Lower leg skin (tissue), 4 donors: ENCODE results near the gene LRRFIP1. TPM values are rescaled to one million over a fixed set of nuclear protein-coding genes. Genes with fewer than 3 reads are reported as not detected.

Experiments used
- DNase-seq, 2 donors: peaks; one replicate each; pipeline ENCODE4 v3.0.0-alpha.2; 2019; ENCODE audit warnings: low spot score in 2 of 2
- H3K4me3 ChIP-seq: fragments of 200-600 bp; sonication (generic); 2 replicates; pipeline ENCODE4 v1.5.1; 2017; ENCODE audit warnings: mild to moderate bottlenecking, low read depth; ENCODE audit not compliant: poor library complexity, severe bottlenecking
- POLR2A ChIP-seq, 2 donors: fragments of 450-650 bp; IDR thresholded peaks; one replicate each; pipeline ENCODE4 v1.6.1; 2016 to 2017; ENCODE audit warnings: antibody characterized with exemption in 2 of 2, mild to moderate bottlenecking in 1 of 2, moderate library complexity in 1 of 2
- WGBS, 2 donors: methylation state at CpG; one replicate each; pipeline ENCODE4 v1.1.5; 2018; 5-methylcytosine and 5-hydroxymethylcytosine counted together
- intact Hi-C: fragments of 100-400 bp; cut with DNase I; formaldehyde crosslinking; loops from one replicate; pipeline ENCODE4 v1.15.0; 2023; ENCODE audit warnings: low total_unique reads
- total RNA-seq, 4 donors: library from RNA; depleted of rRNA; stranded (reverse); fragments of >200 nt; gene quantifications; one replicate each; pipeline ENCODE4 v1.1.0, GENCODE V29; 2016
- TF ChIP-seq, protein P1 (sequence below), 3 donors: fragments of 450-650 bp; IDR thresholded peaks; one replicate each; pipeline ENCODE4 v1.5.1; 2016; ENCODE audit warnings: antibody characterized with exemption in 3 of 3, mild to moderate bottlenecking in 3 of 3, moderate library complexity in 2 of 3

LRRFIP1 gene
- total RNA-seq, 4 donors from 2014 or later = 45.5 to 88.0 (median 67.5) TPM

- intact Hi-C loops = no loop called here
- no peak for TF ChIP-seq POLR2A (IDR thresholded peaks at IDR 0.05)
- TF ChIP-seq, protein P1, sequence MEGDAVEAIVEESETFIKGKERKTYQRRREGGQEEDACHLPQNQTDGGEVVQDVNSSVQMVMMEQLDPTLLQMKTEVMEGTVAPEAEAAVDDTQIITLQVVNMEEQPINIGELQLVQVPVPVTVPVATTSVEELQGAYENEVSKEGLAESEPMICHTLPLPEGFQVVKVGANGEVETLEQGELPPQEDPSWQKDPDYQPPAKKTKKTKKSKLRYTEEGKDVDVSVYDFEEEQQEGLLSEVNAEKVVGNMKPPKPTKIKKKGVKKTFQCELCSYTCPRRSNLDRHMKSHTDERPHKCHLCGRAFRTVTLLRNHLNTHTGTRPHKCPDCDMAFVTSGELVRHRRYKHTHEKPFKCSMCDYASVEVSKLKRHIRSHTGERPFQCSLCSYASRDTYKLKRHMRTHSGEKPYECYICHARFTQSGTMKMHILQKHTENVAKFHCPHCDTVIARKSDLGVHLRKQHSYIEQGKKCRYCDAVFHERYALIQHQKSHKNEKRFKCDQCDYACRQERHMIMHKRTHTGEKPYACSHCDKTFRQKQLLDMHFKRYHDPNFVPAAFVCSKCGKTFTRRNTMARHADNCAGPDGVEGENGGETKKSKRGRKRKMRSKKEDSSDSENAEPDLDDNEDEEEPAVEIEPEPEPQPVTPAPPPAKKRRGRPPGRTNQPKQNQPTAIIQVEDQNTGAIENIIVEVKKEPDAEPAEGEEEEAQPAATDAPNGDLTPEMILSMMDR (IDR thresholded peaks at IDR 0.05) = no peak
- 88 to 91% methylated on average over 6 of the region's 6 CpGs for WGBS, 2 donors
- H3K4me3 ChIP-seq = no peak overlapping the region
- no peak for DNase-seq
These were observed 41.1 kb downstream of the LRRFIP1 start for GRCh38 chr2:237668440-237668839.

- intact Hi-C loops = no loop called here
- no peak for TF ChIP-seq POLR2A (IDR thresholded peaks at IDR 0.05)
- TF ChIP-seq, protein P1 (IDR thresholded peaks at IDR 0.05) = no peak
- WGBS, 2 donors = 53 to 61% methylated on average over 3 of the region's 3 CpGs
- no peak overlapping the region for H3K4me3 ChIP-seq
- DNase-seq = no peak
These were observed 41.9 kb downstream of the LRRFIP1 start for GRCh38 chr2:237669283-237669627.

- peak; percentile 83 to 94 for DNase-seq
- intact Hi-C loops = no loop called here
- WGBS, 2 donors = 58 to 62% methylated on average over 21 of the region's 21 CpGs
- TF ChIP-seq, protein P1 (IDR thresholded peaks at IDR 0.05) = no peak
- H3K4me3 ChIP-seq = no peak overlapping the region
These were observed 42.4 kb downstream of the LRRFIP1 start for GRCh38 chr2:237669628-237670392.

GRCh38 chr2:237670641-237671040, 43.3 kb downstream of the LRRFIP1 start:
- TF ChIP-seq, protein P1 (IDR thresholded peaks at IDR 0.05) = no peak
- TF ChIP-seq POLR2A (IDR thresholded peaks at IDR 0.05) = no peak
- no peak overlapping the region for H3K4me3 ChIP-seq
- intact Hi-C loops = no loop called here
- WGBS, 2 donors = 61 to 75% methylated on average over 12 to 14 of the region's 14 CpGs
- DNase-seq = no peak

GRCh38 chr2:237671466-237672138, 44.2 kb downstream of the LRRFIP1 start:
- H3K4me3 ChIP-seq = no peak overlapping the region
- TF ChIP-seq, protein P1 (IDR thresholded peaks at IDR 0.05) = no peak
- no peak for TF ChIP-seq POLR2A (IDR thresholded peaks at IDR 0.05)
- intact Hi-C loops = loop anchor here (2.0 kb wide), 1 partner anchor 73 kb away; no protein-coding TSS in a partner anchor
- 84 to 94% methylated on average over 7 of the region's 7 CpGs for whole genome bisulfite sequencing, 2 donors
- no peak for DNase-seq
